OCI-LY1 (cell line): Measurements from ENCODE around the gene MYADML2.

Experiments used
- H2AFZ ChIP-seq: fragments of 200-600 bp; sonication (generic), shearing (Covaris generic); 2 replicates; pipeline ENCODE4 v1.6.0; 2014; ENCODE audit warnings: antibody characterized with exemption, mild to moderate bottlenecking, low read length
- H3F3A ChIP-seq: fragments of 200-600 bp; sonication (generic), shearing (Covaris generic); 2 replicates; pipeline ENCODE4 v1.6.0; 2014; ENCODE audit warnings: mild to moderate bottlenecking, antibody characterized with exemption, low read length, moderate library complexity; ENCODE audit not compliant: insufficient read depth
- H3K27ac ChIP-seq: fragments of 200-600 bp; sonication (generic); 2 replicates; pipeline ENCODE4 v1.5.1; 2014; ENCODE audit warnings: low read length, mixed run types, mild to moderate bottlenecking, low read depth; ENCODE audit not compliant: poor library complexity, severe bottlenecking
- H3K27me3 ChIP-seq: fragments of 200-600 bp; sonication (generic); 2 replicates; pipeline ENCODE4 v1.6.0; 2014; ENCODE audit warnings: antibody characterized with exemption, mild to moderate bottlenecking, low read length, moderate library complexity; ENCODE audit not compliant: insufficient read depth
- H3K36me3 ChIP-seq: fragments of 200-600 bp; sonication (generic); 2 replicates; pipeline ENCODE4 v1.6.1; 2014; ENCODE audit warnings: mild to moderate bottlenecking, antibody characterized with exemption, low read length, moderate library complexity, mixed read lengths; ENCODE audit not compliant: insufficient read depth
- H3K4me1 ChIP-seq: fragments of 200-600 bp; sonication (generic); 2 replicates; pipeline ENCODE4 v1.5.1; 2014; ENCODE audit warnings: mild to moderate bottlenecking, low read length, moderate library complexity; ENCODE audit not compliant: insufficient read depth, severe bottlenecking
- H3K4me2 ChIP-seq: fragments of 200-600 bp; sonication (generic), shearing (Covaris generic); 2 replicates; pipeline ENCODE4 v1.6.1; 2014; ENCODE audit warnings: low read length
- H3K4me3 ChIP-seq: fragments of 200-600 bp; sonication (generic); 2 replicates; pipeline ENCODE4 v1.5.1; 2014; ENCODE audit warnings: low read length, low read depth, mild to moderate bottlenecking, mixed read lengths; ENCODE audit not compliant: poor library complexity, severe bottlenecking
- H3K79me2 ChIP-seq: fragments of 200-600 bp; shearing (Covaris generic); 2 replicates; pipeline ENCODE4 v1.6.1; 2016; ENCODE audit warnings: mixed run types, low read length, mixed read lengths; ENCODE audit not compliant: insufficient read depth
- H3K9ac ChIP-seq: fragments of 200-600 bp; sonication (generic), shearing (Covaris generic); 2 replicates; pipeline ENCODE4 v1.6.1; 2014; ENCODE audit warnings: mild to moderate bottlenecking, low read length, mixed read lengths
- H3K9me2 ChIP-seq: fragments of 200-600 bp; sonication (generic), shearing (Covaris generic); 2 replicates; pipeline ENCODE4 v1.6.1; 2014; ENCODE audit warnings: low read depth, mild to moderate bottlenecking, low read length, mixed read lengths
- H3K9me3 ChIP-seq: fragments of 200-600 bp; shearing (Covaris generic); 2 replicates; pipeline ENCODE4 v1.6.1; 2014; ENCODE audit warnings: low read length, mixed read lengths
- H4K20me1 ChIP-seq: fragments of 200-600 bp; sonication (generic), shearing (Covaris generic); 2 replicates; pipeline ENCODE4 v1.6.0; 2016; ENCODE audit warnings: mild to moderate bottlenecking, low read length; ENCODE audit not compliant: insufficient read depth
- CTCF ChIP-seq: fragments of 200-600 bp; sonication (generic), shearing (Covaris generic); IDR thresholded peaks from 2 replicates; pipeline ENCODE4 v1.5.1; 2017; ENCODE audit warnings: mild to moderate bottlenecking, antibody characterized with exemption, low read length, moderate library complexity, mixed read lengths
- EZH2 ChIP-seq: fragments of 200-600 bp; sonication (generic), shearing (Covaris generic); IDR thresholded peaks from 2 replicates; pipeline ENCODE4 v1.8.0; 2017; ENCODE audit warnings: borderline replicate concordance, mixed run types, mild to moderate bottlenecking, antibody characterized with exemption, low read length, moderate library complexity, mixed read lengths

Gene MYADML2

GRCh38 chr17:81903415-81903831 lies 43.6 kb downstream of the MYADML2 start:
- Histone ChIP-seq H3K27ac (no peak overlapping the region), H3K9me2 (no peaks in the 10 kb centered on the region), H2AFZ (no peak overlapping the region), H3K4me2 (no peak overlapping the region), H3K4me1 (peaks cover 9% of the 10 kb centered on the region), H3K79me2 (no peaks in the 10 kb centered on the region), H3K4me3 (no peak overlapping the region), H3K9me3 (no peaks in the 10 kb centered on the region), H4K20me1 (no peaks in the 10 kb centered on the region), H3K27me3 (peaks cover 4% of the 10 kb centered on the region; the same call in 1 of the 2 replicates), H3K36me3 (peaks cover 74% of the 10 kb centered on the region), H3F3A (no peaks in the 10 kb centered on the region), H3K9ac (no peak overlapping the region)
- TF ChIP-seq EZH2 (no peak), CTCF (no peak)

GRCh38 chr17:81902653-81903414 lies 44.2 kb downstream of the MYADML2 start:
- no peak for TF ChIP-seq EZH2
- no peak for TF ChIP-seq CTCF
- H2AFZ ChIP-seq, result no peak overlapping the region
- H3K36me3 ChIP-seq, result peaks cover 74% of the 10 kb centered on the region
- H3K4me3 ChIP-seq, result no peak overlapping the region
- peaks cover 4% of the 10 kb centered on the region; the same call in 1 of the 2 replicates for H3K27me3 ChIP-seq
- peaks cover 9% of the 10 kb centered on the region for H3K4me1 ChIP-seq
- no peaks in the 10 kb centered on the region for H3F3A ChIP-seq
- no peak overlapping the region for H3K27ac ChIP-seq
- H3K4me2 ChIP-seq, result peak overlapping the region; percentile 42; the same call in 1 of the 2 replicates
- no peaks in the 10 kb centered on the region for H3K9me2 ChIP-seq
- no peaks in the 10 kb centered on the region for H3K9me3 ChIP-seq
- no peaks in the 10 kb centered on the region for H4K20me1 ChIP-seq
- no peaks in the 10 kb centered on the region for H3K79me2 ChIP-seq
- H3K9ac ChIP-seq, result no peak overlapping the region

DNA sequence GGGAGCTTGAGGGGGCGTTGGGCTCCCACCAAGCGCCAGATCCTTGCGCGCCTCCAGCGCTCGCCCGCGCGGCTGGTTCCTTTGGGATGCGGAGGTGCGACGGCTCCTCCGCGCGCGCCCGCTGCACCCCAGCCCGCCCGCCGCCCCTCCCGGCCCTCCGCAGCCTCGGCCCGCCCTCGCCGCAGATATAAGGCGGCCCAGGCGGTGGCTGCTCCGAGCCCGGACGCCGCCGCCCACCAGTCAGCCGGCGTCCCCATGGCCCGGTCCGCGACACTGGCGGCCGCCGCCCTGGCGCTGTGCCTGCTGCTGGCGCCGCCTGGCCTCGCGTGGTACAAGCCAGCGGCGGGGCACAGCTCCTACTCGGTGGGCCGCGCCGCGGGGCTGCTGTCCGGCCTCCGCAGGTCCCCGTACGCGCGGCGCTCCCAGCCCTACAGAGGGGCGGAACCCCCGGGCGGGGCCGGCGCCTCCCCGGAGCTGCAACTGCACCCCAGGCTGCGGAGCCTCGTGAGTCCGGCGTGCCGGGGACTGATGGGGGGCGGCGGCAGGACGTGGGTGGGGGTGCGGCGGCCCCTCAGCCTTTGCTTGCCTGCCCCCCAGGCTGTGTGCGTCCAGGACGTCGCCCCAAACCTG lies 44.9 kb downstream of the MYADML2 start, which contains the start of gene NPB:
NPB (plus strand) TSS at position 216 of the 630 bp plus-strand sequence; CDS start at position 256, 40 bp downstream.
- Histone ChIP-seq H3K4me1 (peaks cover 9% of the 10 kb centered on the region), H3K9ac (no peak within 1 kb of the TSS), H2AFZ (no peak within 1 kb of the TSS), H3F3A (no peaks in the 10 kb centered on the region), H3K27ac (no peak within 1 kb of the TSS), H4K20me1 (no peaks in the 10 kb centered on the region), H3K27me3 (peaks cover 4% of the 10 kb centered on the region; the same call in 1 of the 2 replicates), H3K4me3 (no peak within 1 kb of the TSS), H3K79me2 (no peaks in the 10 kb centered on the region), H3K9me3 (no peaks in the 10 kb centered on the region), H3K4me2 (peak within 1 kb of the TSS; percentile 42; the same call in 1 of the 2 replicates), H3K9me2 (no peaks in the 10 kb centered on the region), H3K36me3 (peaks cover 72% of the 10 kb centered on the region)
- no peak for TF ChIP-seq EZH2
- no peak for TF ChIP-seq CTCF
